HepG2 (cell line): ENCODE results near the gene TPD52L2. TPM values are rescaled to one million over a fixed set of nuclear protein-coding genes. Genes with fewer than 3 reads are reported as not detected.

Experiments
- ATF4 ChIP-seq, 2 experiments: fragments of 450-650 bp in 1 of 2; sonication (generic) in 1 of 2; formaldehyde crosslinking; IDR thresholded peaks; 2 replicates each; pipeline versions ENCODE4 v1.5.0 to v1.8.0; 2020 to 2022; ENCODE audit warnings: mild to moderate bottlenecking in 1 of 2, missing genetic modification reagents in 1 of 2
- EED ChIP-seq: sonication (generic); formaldehyde crosslinking; IDR thresholded peaks from 2 replicates; pipeline ENCODE4 v1.5.0; 2020; ENCODE audit warnings: mild to moderate bottlenecking, missing genetic modification reagents
- ELF4 ChIP-seq: sonication (generic); formaldehyde crosslinking; IDR thresholded peaks from 2 replicates; pipeline ENCODE4 v1.5.0; 2020; ENCODE audit warnings: missing genetic modification reagents, mild to moderate bottlenecking, moderate library complexity, borderline replicate concordance
- HCFC1 ChIP-seq: fragments of 150-350 bp; IDR thresholded peaks from 2 replicates; pipeline ENCODE4 v1.6.1; 2014; ENCODE audit warnings: low read depth, low read length
- HNRNPLL ChIP-seq: fragments of 200-400 bp; formaldehyde crosslinking; IDR thresholded peaks from 2 replicates; pipeline ENCODE4 v1.6.1; 2017; ENCODE audit warnings: mild to moderate bottlenecking, low read depth, low read length; ENCODE audit not compliant: poor library complexity, severe bottlenecking
- IRF2 ChIP-seq: IDR thresholded peaks from 2 replicates; pipeline ENCODE4 v1.6.1; 2018; ENCODE audit warnings: missing genetic modification reagents, missing compliant biosample characterization
- KIAA2018 ChIP-seq: sonication (generic); formaldehyde crosslinking; IDR thresholded peaks from 2 replicates; pipeline ENCODE4 v1.5.0; 2020; ENCODE audit warnings: mild to moderate bottlenecking, missing genetic modification reagents, borderline replicate concordance
- MAFF ChIP-seq: IDR thresholded peaks from 2 replicates; pipeline ENCODE4 v1.6.1; 2011; ENCODE audit warnings: low read depth, low read length, improper control_type of control experiment
- POGK ChIP-seq: sonication (generic); formaldehyde crosslinking; conservative IDR thresholded peaks from 2 replicates; pipeline ENCODE4 v1.8.0; 2022; ENCODE audit warnings: mild to moderate bottlenecking, moderate library complexity, missing genetic modification reagents
- ZHX1 ChIP-seq: sonication (generic); formaldehyde crosslinking; IDR thresholded peaks from 2 replicates; pipeline ENCODE4 v1.8.1; 2022; ENCODE audit warnings: low read depth, mild to moderate bottlenecking, missing genetic modification reagents
- ZNF354B ChIP-seq: sonication (generic); formaldehyde crosslinking; IDR thresholded peaks from 2 replicates; pipeline ENCODE4 v1.8.0; 2022; ENCODE audit warnings: mild to moderate bottlenecking, missing genetic modification reagents
- ZNF639 ChIP-seq: conservative IDR thresholded peaks from 2 replicates; pipeline ENCODE4 v1.6.1; 2018; ENCODE audit warnings: missing genetic modification reagents
- polyA plus RNA-seq, 8 experiments: library from polyadenylated mRNA; depleted of rRNA in 3 of 8; stranded (reverse) in 7 of 8; unstranded in 1 of 8; fragments of >200 nt; fragmentation: Illumina TruSeq in 4 of 8; extraction: Trizol in 4 of 8; gene quantifications; 2 replicates each; pipeline versions ENCODE4 v1.2.1 to v1.2.3, GENCODE V29; 2011 to 2016; ENCODE audit warnings: low read depth in 4 of 8, missing spikeins in 1 of 8, mixed read lengths in 1 of 8; ENCODE audit not compliant: insufficient read depth in 1 of 8
- total RNA-seq, 5 experiments: library from RNA; depleted of rRNA; stranded (reverse); fragments of >200 nt; fragmentation: Illumina TruSeq; extraction: Trizol; gene quantifications; 2 replicates each; pipeline ENCODE4 v1.2.3, GENCODE V29; 2016; ENCODE audit warnings: low read depth in 1 of 5

TPD52L2 gene
- total and polyA plus RNA-seq, 2 of the 13 experiments (the other 11 are each of a cell fraction or from before 2014, with no cell fraction given), result 156 to 184 TPM

GRCh38 chr20:63858393-63859165 lies 6.5 kb upstream of the TPD52L2 start (continued):
- TF ChIP-seq ELF4 (CRISPR knock-in tag) (peak; percentile 91), KIAA2018 (no peak), ZHX1 (CRISPR knock-in tag) (no peak), IRF2 (peak; percentile 10; the same call in 1 of the 2 replicates), HNRNPLL (no peak), MAFF (no peak), ZNF639 (CRISPR knock-in tag) (no peak), HCFC1 (no peak), ZNF354B (CRISPR knock-in tag) (no peak; the same call in 1 of the 2 replicates), ATF4 (CRISPR knock-in tag; IDR thresholded peaks at IDR 0.05) (no peak), EED (CRISPR knock-in tag) (peak; percentile 87; the same call in 1 of the 2 replicates), POGK (peak; percentile 93)
